Left forelimb (tissue), 1 donor: Measurements from ENCODE around the gene BMPR1B.

Source experiments
- DNase-seq: peaks from one replicate; pipeline ENCODE4 v3.0.0-alpha.2; 2018; ENCODE audit warnings: low spot score

BMPR1B gene

GRCh38 chr4:95188701-95189370 is 431.1 kb downstream of the BMPR1B start:
- DNase-seq, result no peak

- DNase-seq, result no peak
These were observed 433.1 kb downstream of the BMPR1B start for GRCh38 chr4:95190751-95191436.

DNA sequence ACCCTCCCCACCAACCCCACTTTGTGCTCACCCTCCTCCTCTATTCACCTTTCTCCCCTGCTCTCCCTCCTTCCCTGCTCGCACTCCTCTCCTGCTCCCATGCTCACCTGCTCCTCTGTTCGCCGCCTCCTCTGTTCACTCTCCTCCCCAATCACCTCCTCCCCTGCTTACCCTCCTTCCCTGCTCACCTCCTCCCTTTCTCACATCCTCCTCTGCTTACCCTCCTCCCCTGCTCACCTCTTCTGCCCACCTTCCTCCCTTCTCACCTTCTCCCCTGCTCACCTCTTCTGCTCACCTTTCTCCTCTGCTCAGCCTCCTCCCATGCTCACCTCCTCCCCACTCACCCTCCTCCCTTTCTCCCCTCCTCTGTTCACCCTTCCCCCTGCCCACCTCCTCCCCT is 433.8 kb downstream of the BMPR1B start:
- no peak for DNase-seq

- no peak for DNase-seq
These were observed 435.9 kb downstream of the BMPR1B start for GRCh38 chr4:95193391-95194224.

GRCh38 chr4:95197353-95197752 is 439.6 kb downstream of the BMPR1B start:
- DNase-seq, result no peak

GRCh38 chr4:95198961-95199360 is 441.2 kb downstream of the BMPR1B start:
- DNase-seq, result no peak

DNA sequence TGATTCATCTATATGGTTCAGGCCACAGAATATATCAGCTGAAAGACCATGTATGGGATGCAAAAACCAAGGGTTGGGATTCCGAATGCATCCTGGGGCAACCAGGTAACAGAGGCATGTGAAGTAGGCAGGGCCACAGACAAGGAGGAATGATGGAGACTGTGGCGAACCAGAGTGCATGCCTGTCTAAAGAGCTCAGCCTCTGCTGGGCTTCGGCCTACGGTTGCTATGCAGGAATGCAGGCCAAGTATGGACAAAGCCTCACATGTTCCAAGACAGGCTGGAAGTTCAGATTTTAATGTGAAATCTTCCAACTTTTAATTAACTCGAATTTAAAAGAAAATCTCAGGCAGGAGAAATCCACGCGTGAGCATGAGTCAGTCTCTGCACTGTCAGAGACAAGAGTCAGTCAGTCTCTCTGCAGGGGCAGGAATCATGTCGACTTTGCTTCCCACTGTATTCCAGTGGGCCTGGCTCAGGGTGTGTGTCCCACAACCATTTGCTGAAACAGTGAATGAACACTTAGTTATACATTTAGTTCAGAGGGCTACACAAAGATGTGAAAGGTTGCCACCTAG is 446.6 kb downstream of the BMPR1B start:
- no peak for DNase-seq

GRCh38 chr4:95204873-95205272 is 447.1 kb downstream of the BMPR1B start:
- DNase-seq, result no peak
